ENCODE measurements around the gene CTNND2.
"Not testable (repeated sequence)": the region's sequence is repeated elsewhere in the genome, so short reads cannot be mapped to it uniquely, and the experiment has no call there.

Gene CTNND2

DNA sequence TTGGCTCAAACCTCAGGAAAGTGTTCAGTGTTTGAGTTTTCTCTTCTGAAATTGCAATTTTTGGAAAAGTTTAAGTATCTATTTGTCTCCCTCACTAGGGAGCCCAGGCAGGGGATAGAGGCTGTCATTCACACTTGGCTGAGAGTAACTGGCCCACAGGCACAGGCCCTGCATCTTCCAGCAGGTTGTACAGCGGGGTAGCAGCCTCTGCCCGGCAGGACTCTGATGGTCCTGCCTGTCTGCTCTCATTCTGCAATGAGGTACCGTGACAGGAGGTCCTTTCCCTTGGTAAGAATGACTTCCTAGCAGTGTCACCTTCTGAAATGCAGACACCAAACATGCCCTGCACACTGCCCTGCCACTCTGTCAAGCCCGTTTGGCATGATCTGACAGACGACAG is 860.4 kb downstream of the CTNND2 start:
- DNase-seq (ENCODE audit: low read depth in 3 of 3), result no peak

DNA sequence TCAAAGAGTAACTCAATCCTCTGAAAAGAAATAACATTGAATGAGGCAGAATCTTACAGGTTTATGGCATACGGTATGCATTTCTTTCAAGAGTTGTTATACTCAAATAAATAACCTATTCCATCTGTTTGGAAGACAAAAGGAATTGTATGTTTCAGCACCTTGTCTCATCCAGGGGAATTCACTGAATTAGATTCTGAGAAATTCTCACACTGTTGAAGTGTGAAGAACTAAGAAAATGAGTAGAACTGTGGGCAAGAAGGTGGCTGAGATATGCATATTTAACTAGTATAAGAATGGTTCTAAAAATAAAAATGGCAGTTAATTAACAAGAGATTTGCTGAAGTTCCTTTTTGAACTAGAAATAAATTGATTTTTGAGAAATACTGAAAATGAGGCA is 863.9 kb downstream of the CTNND2 start:
- no peak for DNase-seq (ENCODE audit: low read depth in 3 of 3)

DNA sequence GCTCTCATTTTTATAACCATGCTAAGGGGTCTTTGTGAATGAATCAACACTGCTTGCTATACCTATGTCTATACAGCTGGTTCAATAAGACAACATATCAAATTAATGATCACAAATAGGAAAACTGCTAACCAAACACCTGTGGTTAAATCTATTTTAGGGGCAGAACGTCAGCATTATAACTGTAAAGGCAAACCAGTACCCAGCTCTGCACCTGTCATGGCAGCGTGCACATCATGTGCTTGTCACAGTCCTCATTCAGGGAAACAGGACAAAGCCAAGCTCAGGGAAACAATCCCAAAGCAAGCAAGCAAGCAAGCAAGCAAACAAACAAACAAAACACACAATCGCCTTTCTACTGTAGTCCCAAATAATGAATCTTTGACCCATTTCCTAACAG is 865.5 kb downstream of the CTNND2 start:
- DNase-seq (ENCODE audit: low read depth in 3 of 3), result no peak

DNA sequence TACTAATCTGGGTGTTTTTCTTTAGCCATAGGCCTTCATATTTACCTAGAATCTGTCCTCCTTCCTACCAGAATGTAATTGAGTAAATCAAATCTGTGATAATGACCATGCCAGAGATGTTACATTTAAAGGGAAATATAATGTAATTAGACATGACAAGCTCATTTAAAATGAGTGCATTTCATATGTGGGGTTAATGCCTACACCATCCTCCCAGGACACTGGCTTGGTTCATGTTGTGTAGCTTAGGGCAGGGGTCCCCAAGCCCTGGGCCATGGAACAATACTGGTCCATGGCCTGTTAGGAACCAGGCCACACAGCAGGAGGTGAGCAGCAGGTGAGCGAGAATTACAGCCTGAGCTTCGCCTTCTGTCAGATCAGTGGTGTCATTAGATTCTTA is 866.3 kb downstream of the CTNND2 start:
- DNase-seq (ENCODE audit: low read depth in 3 of 3), result no peak

DNA sequence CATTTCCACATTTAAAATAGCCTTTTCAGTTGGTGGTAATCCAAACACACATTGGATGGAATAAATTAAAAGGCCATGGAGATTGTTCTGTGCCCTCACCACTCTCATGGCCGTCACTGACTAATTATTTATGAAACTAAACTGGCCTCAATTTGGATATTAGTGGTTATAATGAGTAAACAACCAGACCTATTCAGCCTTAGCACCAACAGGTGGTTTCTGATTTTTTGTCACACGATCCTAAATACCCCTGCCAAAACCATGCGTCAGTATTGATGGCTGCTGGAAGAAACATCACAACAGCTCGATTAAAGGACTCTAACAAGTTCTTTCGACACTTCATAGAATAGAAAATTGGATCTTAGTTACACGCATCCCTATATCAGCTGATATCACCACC is 867.2 kb downstream of the CTNND2 start:
- no peak for DNase-seq (ENCODE audit: low read depth in 3 of 3)

DNA sequence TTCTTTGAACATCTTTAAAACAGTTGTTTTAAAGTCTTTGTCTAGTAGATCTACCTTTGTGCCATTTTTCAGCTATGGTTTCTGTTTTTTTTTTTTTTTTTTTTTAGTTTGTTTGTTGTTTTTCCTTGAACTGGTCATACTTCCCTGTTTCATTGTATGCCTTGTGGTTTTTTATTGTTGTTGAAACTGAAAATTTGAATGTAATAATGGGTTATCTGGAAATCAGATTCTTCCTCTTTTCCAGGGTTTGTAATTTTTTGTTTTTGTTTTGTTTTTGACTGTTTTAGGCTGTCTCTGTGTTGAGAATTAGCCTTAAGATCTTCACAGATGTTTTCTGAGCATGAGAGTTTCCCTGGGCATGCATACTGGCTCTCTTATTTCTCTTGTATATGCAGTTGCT is 873.6 kb downstream of the CTNND2 start:
- DNase-seq (ENCODE audit: low read depth in 3 of 3), result no peak

DNA sequence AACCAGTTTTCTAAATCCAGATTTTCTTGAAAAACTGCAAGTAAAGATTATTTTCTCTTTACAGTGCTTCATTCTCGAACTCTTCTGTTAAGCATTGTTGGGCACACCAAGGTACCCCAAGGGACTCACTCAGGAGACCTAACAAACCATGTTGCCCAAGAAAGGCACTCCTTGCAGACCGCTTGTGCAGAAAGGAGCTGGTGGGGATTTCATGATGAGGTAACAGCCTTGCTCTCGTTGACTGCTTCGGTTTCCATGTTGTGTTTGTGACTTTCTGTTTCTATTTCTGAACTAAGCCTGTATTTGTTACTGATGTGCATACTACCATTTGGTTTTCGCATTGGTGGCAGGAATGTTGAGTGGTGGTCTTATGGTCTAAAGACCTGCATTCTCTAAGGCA is 876.6 kb downstream of the CTNND2 start:
- DNase-seq (ENCODE audit: low read depth in 3 of 3), result no peak

DNA sequence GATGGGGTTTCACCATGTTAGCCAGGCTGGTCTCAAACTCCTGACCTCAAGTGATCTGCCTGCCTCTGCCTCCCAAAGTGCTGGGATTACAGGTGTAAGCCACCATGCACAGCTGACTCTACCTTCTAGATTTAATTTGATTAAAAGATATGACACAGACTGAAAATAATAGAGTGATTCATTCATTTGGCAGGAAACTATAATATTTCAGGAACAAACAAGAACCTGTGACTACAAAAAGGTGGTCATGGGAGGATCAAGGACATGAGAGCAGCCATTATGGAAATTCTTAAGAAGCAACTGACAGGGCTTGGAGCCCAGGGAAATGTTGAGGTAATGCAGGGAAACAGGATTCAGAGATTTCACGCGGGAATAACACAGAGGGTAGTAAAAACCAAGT is 877.7 kb downstream of the CTNND2 start:
- DNase-seq (ENCODE audit: low read depth in 3 of 3), result no peak

DNA sequence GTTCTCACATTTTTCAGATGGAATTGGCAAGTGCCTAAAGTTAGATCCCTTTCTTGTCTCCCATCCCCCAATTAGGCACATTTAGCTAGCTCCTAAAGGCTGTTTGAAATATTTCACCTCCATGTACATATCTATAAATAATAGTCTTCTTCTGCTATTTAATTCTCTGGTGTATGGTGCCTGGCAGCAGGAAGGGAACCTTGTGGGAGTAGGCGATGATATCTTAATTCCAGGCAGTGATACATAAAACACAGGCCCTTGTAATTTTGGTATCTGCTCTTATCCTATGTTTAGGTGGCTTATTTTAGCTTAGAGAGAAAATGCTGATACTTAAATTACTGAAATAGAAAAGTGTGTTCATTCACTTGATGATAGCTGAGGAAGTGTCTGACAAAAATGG is 880.3 kb downstream of the CTNND2 start:
- no peak for DNase-seq (ENCODE audit: low read depth in 3 of 3)

DNA sequence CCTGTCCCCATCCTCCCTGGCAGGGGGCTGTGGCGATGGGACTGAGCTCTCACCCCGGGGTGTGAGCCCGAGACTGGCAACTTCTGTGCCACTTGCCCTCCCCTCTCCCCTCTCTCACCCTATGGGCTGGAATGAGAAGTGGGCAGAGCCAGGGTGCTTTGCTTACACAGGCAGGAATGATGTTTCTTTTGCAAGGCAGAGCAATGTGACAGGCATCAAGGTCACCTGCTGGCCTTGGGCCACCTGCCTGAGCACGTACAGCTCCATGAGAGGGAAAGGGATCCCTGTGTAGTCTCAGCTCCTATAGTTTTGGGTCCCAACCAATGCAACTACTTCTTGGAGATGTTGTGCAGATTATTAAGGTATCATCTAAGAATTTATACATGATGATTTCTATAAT is 890.5 kb downstream of the CTNND2 start:
- no peak for DNase-seq (ENCODE audit: low read depth in 3 of 3)

DNA sequence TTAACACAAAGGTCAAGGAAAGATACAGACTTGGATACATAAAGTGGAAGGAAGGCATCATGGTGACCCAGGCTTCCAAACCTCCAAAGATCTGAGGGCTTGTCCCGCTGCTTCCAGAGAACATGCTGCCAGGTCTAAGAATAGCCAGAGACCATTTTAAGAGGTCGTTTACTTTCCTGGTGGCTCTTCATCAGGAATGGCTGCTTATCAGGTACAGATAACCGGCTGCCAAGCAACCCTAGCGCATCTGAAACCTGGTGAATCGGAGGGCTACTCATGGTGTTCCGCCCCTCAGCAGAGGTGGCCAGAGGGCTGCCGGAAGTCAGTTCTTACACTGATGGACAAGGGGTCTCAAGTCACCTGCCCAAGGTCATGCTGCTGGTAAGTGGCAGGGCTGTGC is 892.0 kb downstream of the CTNND2 start:
- no peak for DNase-seq (ENCODE audit: low read depth in 3 of 3)

DNA sequence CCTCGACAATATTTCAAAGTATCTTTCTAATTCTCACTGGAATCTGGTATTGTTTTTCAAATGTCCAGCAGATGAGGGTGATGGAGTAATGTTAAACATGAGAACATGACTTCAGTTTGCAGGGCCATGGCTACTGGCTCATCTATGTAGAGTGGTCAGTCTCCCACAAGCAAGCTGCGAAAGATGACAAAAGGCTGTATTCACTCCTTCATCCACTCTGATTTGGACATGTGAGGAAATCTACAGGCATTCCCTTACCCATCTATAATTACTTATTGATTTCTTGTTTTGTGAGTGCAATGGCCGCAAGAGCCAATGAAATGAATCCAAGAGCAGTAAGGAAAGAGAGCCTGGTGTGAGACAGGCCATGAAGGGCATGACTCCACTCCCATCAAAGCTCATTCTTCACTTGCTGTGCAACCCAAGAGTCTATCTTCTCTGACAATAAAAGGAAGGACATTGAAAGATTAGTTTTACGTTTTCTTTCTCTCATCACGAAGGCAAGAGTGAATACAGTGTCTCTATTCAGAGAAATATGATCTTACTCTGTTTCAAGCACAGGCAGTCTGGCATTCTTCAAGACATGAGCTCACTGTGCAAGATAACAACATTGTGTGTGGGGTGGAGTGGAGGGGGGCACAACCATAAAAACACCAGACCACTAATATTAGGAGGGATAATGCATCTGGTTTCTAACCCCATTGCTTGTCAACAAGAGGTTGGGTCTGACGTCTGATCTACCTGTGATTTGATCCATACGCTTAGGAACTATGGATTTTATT is 893.6 kb downstream of the CTNND2 start:
- no peak for DNase-seq (ENCODE audit: low read depth in 3 of 3)

DNA sequence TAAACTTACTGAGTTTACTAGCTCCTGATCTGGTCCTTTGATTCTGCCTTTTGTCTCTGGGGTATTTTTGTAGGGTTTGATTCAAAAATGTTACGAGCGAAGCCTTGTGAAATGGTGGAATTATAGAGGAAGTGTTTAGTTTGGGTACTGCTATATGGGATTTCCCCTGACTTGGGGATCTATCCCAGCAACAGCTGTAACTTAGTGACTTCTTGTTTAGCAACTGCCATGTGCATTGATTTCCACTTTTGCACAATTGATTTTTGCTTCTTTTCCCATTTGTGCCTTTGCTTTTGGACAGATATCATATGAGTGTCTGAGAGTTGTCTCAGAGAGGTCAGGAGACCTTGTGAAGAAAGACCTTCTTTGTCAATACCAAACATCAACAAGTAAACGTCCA is 894.7 kb downstream of the CTNND2 start:
- no peak for DNase-seq (ENCODE audit: low read depth in 3 of 3)

DNA sequence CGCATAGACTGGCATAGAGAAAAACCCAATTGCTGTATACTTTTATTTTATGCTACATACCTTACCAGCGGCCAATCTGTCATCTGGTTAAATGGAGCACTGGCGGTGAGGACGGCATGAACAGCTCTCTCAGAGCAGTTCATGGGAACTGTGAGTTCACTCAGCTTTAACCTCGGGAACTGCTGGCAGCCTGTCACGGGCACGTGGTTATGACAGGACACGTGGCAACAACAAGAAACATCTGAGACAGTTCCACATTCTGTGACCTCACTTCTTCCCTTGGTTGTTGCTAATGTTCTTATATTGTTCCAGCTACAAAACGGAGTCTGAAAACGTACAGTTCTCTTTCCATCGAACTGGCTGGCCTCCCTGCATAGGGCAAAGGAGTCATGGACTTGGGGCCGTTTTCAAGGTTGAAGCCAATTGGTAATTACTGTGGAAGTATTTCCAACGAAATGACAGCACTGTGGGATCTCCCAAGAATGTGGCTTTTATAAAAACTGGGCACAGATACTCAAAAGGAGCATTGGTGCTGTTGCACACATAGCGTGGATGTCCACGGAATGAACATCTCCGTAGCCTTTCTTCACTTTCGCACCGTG is 896.9 kb downstream of the CTNND2 start:
- DNase-seq (ENCODE audit: low read depth in 3 of 3), result no peak

DNA sequence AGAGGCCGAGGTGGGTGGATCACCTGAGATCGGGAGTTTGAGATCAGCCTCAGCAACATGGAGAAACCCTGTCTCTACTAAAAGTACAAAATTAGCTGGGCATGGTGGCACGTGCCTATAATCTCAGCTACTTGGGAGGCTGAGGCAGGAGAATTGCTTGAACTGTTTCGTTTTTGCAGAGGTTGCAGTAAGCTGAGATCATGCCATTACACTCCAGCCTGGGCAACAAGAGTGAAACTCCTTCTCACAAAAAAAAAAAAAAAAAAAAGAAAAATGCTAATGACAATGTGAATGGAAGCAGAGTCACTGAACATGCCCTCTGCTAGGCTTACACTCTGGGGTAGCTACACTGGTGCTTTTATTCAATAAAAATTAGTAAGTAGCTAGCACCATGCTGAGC is 899.7 kb downstream of the CTNND2 start:
- DNase-seq (ENCODE audit: low read depth in 3 of 3), result not testable (repeated sequence)

DNA sequence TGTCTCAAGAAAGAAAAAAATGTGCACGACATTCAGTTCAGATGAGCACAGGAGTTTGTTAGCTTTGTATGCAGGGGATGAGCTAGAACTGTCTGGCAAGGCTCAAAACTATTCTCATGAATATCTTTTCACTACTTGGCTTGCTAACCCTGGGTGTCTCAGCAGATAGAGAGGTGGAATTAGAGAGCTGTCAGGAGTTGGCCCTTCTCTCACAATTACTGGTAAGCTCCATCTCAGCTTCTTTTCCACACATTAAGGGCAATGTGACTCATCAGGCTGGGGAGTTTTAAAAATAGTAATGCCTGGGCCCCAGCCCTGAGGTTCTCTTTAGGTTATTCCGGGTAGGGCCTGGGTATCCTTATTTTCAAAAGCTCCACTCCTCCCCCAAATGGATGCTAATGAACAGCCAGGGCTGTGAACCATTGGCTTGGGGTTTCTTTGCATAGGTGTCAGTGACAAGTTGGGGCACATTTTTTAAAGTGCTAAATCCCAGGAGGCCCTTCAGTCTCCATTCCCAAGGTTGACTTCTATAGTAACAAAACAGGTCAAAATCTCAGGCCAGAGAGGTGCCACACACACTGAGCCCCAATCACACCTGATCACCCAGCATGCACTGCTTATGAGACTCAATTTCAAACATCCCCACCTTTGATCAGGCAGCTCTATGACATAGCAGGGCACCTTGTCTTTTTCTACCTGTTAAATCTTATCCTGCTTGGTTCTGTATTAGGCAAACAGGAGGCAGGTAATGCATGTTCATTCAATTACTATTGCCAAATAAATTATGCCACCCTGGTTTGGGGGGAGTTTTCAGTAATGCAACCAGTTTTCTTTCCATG is 903.5 kb downstream of the CTNND2 start:
- no peak for DNase-seq (ENCODE audit: low read depth in 3 of 3)

DNA sequence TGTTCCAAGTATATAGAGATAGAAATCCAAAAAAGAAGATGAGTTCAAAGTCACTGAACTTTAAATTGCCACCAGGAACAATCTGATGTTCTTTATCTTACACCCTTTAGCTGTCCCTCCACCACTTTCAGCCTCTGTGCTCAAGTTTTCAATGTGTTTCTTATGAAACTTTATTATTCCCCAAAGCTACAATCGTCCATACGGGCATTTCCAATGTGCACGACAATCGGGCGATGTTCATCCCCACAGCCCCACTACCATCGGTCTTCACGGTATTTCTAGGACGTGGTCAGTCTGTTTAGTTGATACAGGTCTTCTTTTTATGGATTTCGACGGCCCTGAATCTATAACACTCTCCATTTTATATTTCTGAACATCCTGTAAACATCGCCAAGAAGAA is 904.5 kb downstream of the CTNND2 start:
- DNase-seq (ENCODE audit: low read depth in 3 of 3), result no peak

DNA sequence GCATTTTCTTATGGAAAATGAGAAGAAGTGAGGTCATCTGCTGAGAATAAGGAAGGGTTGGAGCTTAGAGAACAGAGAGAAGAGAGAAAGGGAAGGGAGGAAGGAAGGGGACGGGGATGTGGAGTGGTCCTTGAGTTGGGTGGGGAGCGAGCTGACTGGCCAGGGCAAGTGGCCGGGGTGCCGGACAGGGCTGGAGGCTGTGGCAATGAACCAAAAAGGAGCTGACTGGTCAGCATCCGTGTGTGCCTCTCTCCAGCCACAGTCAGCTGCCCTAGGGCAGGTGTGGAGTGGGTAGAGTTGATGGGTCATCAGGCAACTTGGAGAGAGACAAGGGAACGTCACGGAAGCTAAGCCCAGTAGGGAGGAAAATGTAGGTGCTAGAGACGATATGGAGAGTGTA is 908.4 kb downstream of the CTNND2 start:
- no peak for DNase-seq (ENCODE audit: low read depth in 3 of 3)

DNA sequence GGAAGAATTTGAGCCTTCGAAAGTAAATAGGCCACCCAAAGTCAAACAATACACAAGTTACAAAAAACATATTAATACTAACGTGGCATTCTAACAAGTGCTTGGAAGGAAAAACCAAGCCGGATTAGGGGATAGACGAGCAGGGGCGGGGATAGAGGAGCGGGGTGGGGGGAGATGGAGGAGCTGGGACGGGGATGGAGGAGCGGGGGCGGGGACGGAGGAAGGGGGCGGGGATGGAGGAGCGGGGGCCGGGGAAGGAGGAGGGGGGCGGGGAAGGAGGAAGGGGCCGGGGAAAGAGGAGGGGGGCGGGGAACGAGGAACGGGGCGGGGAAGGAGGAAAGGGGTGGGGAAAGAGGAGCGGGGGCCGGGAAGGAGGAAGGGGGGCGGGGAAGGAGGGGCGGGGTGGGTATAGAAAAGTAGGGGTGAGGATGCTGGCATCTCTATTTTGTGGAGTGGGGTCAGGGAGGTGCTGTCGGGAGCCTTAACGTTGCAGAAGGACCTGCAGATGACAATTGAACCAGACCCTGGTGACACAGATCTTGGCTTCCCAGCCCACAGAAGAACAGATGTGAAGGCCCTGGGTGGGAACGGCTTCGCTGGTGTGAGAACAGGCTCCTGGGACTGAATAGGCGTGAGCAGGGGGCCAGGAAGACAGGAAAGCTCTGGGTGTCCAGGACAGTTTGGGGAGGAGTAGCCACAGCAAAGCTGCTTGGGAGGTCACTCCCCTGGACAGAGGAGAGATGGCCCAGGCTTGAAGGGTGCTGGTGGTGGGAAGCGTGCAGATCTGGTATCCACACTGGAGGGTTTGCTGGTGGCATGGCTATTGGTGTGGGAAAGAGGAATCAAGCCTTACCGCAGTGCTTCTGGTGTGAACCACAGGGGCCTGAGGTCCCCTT is 909.9 kb downstream of the CTNND2 start:
- no peak for DNase-seq (ENCODE audit: low read depth in 3 of 3)

DNA sequence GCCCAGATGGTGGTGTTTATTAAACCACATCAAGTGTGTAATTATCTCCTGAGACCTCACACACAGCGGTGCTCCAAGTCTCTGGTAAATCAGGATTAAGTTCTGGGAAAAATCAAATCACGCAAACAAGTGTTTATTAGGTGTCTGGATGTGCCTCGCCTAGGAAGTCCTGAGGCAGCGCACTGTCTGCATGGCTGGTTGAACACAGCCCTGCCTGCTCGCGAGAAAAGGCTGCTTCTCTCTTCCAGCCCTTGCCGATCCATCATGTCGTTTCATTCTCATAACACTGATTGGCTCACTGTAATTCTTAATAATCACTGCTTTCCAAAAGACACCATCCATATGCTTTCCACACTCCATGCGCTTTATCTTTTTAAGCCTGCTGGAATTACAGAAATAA is 913.6 kb downstream of the CTNND2 start:
- DNase-seq (ENCODE audit: low read depth in 3 of 3), result no peak

DNA sequence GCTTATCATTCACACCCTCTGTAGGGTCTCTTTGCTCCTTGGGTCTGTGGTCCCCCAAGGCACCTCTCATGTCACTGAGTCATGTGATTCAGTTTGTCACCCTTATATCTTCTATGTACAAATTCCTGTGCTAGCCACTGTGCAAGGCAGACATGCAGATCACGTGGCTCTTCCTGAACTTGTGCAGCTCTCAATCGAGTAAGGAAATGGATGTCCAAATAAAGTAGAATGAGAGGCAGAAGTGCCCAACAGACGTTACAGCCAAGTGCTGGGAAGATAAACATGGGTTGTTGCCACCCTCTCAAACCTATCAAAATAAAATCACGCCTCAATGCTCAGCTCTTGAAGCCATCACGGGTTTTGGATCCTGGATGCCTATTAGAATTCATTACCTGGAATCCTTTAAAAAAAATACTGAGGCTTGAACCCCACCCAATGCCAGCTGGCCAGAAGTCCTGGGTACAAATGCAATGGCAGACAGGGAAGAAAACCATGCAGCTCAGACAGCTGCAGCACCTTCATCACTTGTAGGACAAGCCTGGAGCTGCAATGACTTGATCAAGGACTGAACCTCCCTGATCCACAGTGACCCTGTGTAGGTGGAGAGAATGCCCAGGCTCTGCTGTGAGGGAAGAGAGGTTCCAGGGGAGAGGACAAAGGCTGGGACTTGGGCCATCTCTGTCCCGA is 914.5 kb downstream of the CTNND2 start:
- DNase-seq (ENCODE audit: low read depth in 3 of 3), result no peak

Measured in stimulated activated CD4-positive, alpha-beta T cell treated with anti-CD3 and anti-CD28 coated beads, TNF-alpha, amount 100 ng/mL, for 24 hours (primary cell).